ENCODE data around the gene RPTOR. TPM values are rescaled to one million over a fixed set of nuclear protein-coding genes. Genes with fewer than 3 reads are reported as not detected.

RPTOR gene
- polyA plus RNA-seq, 1 donor (not counting 4 experiments of a cell fraction or from before 2014, with no cell fraction given) = 4.0 TPM

- Histone ChIP-seq H3K9ac (ENCODE audit: control insufficient read depth, extremely low read depth, insufficient read depth, low read length) (no peak overlapping the region), H3K4me2 (ENCODE audit: control insufficient read depth, extremely low read depth, insufficient read depth, low read depth, low read length) (no peak overlapping the region), H3K4me3 (ENCODE audit: control insufficient read depth in 2 of 3, extremely low read depth in 1 of 3, insufficient read depth in 2 of 3, low read depth in 1 of 3, low read length in 3 of 3) (no peak overlapping the region), H4K20me1 (ENCODE audit: control insufficient read depth, extremely low read depth, insufficient read depth, low read length) (no peaks in the 10 kb centered on the region), H3K4me1 (ENCODE audit: control insufficient read depth, extremely low read depth, insufficient read depth, low read length) (no peaks in the 10 kb centered on the region), H3K27me3 (ENCODE audit: control insufficient read depth, extremely low read depth, insufficient read depth, low read length) (no peaks in the 10 kb centered on the region), H3K79me2 (ENCODE audit: control insufficient read depth, insufficient read depth, low read length) (no peaks in the 10 kb centered on the region), H2AFZ (ENCODE audit: control insufficient read depth, low read length) (no peak overlapping the region), H3K9me1 (ENCODE audit: control insufficient read depth, extremely low read depth, insufficient read depth, low read length) (no peaks in the 10 kb centered on the region), H3K27ac (ENCODE audit: control insufficient read depth, insufficient read depth, low read length) (no peak overlapping the region), H3K9me3 (ENCODE audit: control insufficient read depth, low read depth, low read length) (no peaks in the 10 kb centered on the region), H3K36me3 (ENCODE audit: control insufficient read depth in 2 of 2, extremely low read depth in 1 of 2, insufficient read depth in 2 of 2, low read length in 2 of 2) (peaks cover 7 to 16% of the 10 kb centered on the region in 2 experiments)
- TF ChIP-seq EZH2 (IDR thresholded peaks at IDR 0.05; ENCODE audit: low read length) (no peak), CTCF (optimal IDR thresholded peaks at IDR 0.05 in 1 of 3, IDR thresholded peaks at IDR 0.05 in 1 of 3, conservative IDR thresholded peaks at IDR 0.05 in 1 of 3; ENCODE audit: extremely low read depth in 1 of 3, insufficient read depth in 2 of 3, low read length in 3 of 3) (no peak)
- dilution Hi-C loops (cut with MboI; ENCODE audit: extremely low pct_ligation_motif_present, low sequenced_read_pairs) = no loop called here
- FAIRE-seq (no peak), DNase-seq (ENCODE audit: low read depth, low spot score) (no peak)
Observed at GRCh38 chr17:80921741-80922579, 377.3 kb downstream of the RPTOR start.

- no peak for DNase-seq (ENCODE audit: low read depth, low spot score)
- Histone ChIP-seq H3K36me3 (ENCODE audit: control insufficient read depth in 2 of 2, extremely low read depth in 1 of 2, insufficient read depth in 2 of 2, low read length in 2 of 2) (peaks cover 10 to 18% of the 10 kb centered on the region in 2 experiments), H3K9me3 (ENCODE audit: control insufficient read depth, low read depth, low read length) (no peaks in the 10 kb centered on the region), H3K27me3 (ENCODE audit: control insufficient read depth, extremely low read depth, insufficient read depth, low read length) (no peaks in the 10 kb centered on the region), H4K20me1 (ENCODE audit: control insufficient read depth, extremely low read depth, insufficient read depth, low read length) (no peaks in the 10 kb centered on the region), H3K79me2 (ENCODE audit: control insufficient read depth, insufficient read depth, low read length) (no peaks in the 10 kb centered on the region), H3K9ac (ENCODE audit: control insufficient read depth, extremely low read depth, insufficient read depth, low read length) (no peak overlapping the region), H3K9me1 (ENCODE audit: control insufficient read depth, extremely low read depth, insufficient read depth, low read length) (no peaks in the 10 kb centered on the region), H3K27ac (ENCODE audit: control insufficient read depth, insufficient read depth, low read length) (no peak overlapping the region), H2AFZ (ENCODE audit: control insufficient read depth, low read length) (no peak overlapping the region), H3K4me3 (ENCODE audit: control insufficient read depth in 2 of 3, extremely low read depth in 1 of 3, insufficient read depth in 2 of 3, low read depth in 1 of 3, low read length in 3 of 3) (no peak overlapping the region), H3K4me1 (ENCODE audit: control insufficient read depth, extremely low read depth, insufficient read depth, low read length) (no peaks in the 10 kb centered on the region), H3K4me2 (ENCODE audit: control insufficient read depth, extremely low read depth, insufficient read depth, low read depth, low read length) (no peak overlapping the region)
- TF ChIP-seq CTCF (optimal IDR thresholded peaks at IDR 0.05 in 1 of 3, IDR thresholded peaks at IDR 0.05 in 1 of 3, conservative IDR thresholded peaks at IDR 0.05 in 1 of 3; ENCODE audit: extremely low read depth in 1 of 3, insufficient read depth in 2 of 3, low read length in 3 of 3) (no peak), EZH2 (IDR thresholded peaks at IDR 0.05; ENCODE audit: low read length) (no peak)
- FAIRE-seq = no peak
- dilution Hi-C loops (cut with MboI; ENCODE audit: extremely low pct_ligation_motif_present, low sequenced_read_pairs) = no loop called here
Observed at GRCh38 chr17:80922580-80923160, 378.0 kb downstream of the RPTOR start.

Data from keratinocyte (primary cell).